Neural cell (in vitro differentiated cells): ENCODE measurements around the gene XPNPEP2. TPM values are rescaled to one million over a fixed set of nuclear protein-coding genes. Genes with fewer than 3 reads are reported as not detected.

Experiments
- H2AFZ ChIP-seq: fragments of 200-600, 300-800 bp; sonication (generic), shearing (Covaris generic); 2 replicates; pipeline ENCODE4 v1.6.0; 2014; ENCODE audit warnings: low read depth, mild to moderate bottlenecking, antibody characterized with exemption, low read length, moderate library complexity
- H3F3A ChIP-seq: fragments of 200-600 bp; shearing (Covaris generic); 2 replicates; pipeline ENCODE4 v1.6.1; 2016; ENCODE audit warnings: mild to moderate bottlenecking, moderate library complexity, mixed read lengths, antibody characterized with exemption, low read length; ENCODE audit not compliant: insufficient read depth, poor library complexity, severe bottlenecking
- H3K27ac ChIP-seq: fragments of 200-600, 300-800 bp; sonication (generic), shearing (Covaris generic); 2 replicates; pipeline ENCODE4 v1.5.1; 2014; ENCODE audit warnings: mild to moderate bottlenecking, low read length, moderate library complexity
- H3K27me3 ChIP-seq: fragments of 300-800, 200-600 bp; sonication (generic), shearing (Covaris generic); 2 replicates; pipeline ENCODE4 v1.6.0; 2014; ENCODE audit warnings: mild to moderate bottlenecking, low read depth, low read length, moderate library complexity; ENCODE audit not compliant: insufficient read depth
- H3K36me3 ChIP-seq: fragments of 300-800, 200-600 bp; sonication (generic), shearing (Covaris generic); 2 replicates; pipeline ENCODE4 v1.5.1; 2014; ENCODE audit warnings: mild to moderate bottlenecking, antibody characterized with exemption, low read length, moderate library complexity; ENCODE audit not compliant: insufficient read depth
- H3K4me2 ChIP-seq: fragments of 300-800, 200-600 bp; sonication (generic), shearing (Covaris generic); 2 replicates; pipeline ENCODE4 v1.6.0; 2014; ENCODE audit warnings: mild to moderate bottlenecking, low read length
- H3K4me3 ChIP-seq: fragments of 300-800, 200-600 bp; sonication (generic), shearing (Covaris generic); 2 replicates; pipeline ENCODE4 v1.5.1; 2014; ENCODE audit warnings: mild to moderate bottlenecking, low read length, moderate library complexity
- H3K79me2 ChIP-seq: fragments of 200-600 bp; shearing (Covaris generic); replicated peaks from 2 replicates; pipeline ENCODE4 v1.6.0; 2014; ENCODE audit warnings: mild to moderate bottlenecking, low read length, moderate library complexity; ENCODE audit not compliant: insufficient read depth
- H3K9ac ChIP-seq: fragments of 300-800, 200-600 bp; sonication (generic), shearing (Covaris generic); 2 replicates; pipeline ENCODE4 v1.6.1; 2016; ENCODE audit warnings: mild to moderate bottlenecking, low read length, mixed read lengths
- H3K9me2 ChIP-seq: fragments of 200-600 bp; shearing (Covaris generic); 2 replicates; pipeline ENCODE4 v1.6.1; 2016; ENCODE audit warnings: mild to moderate bottlenecking, low read length, mixed read lengths; ENCODE audit not compliant: insufficient read depth
- H3K9me3 ChIP-seq: fragments of 200-600, 300-800 bp; sonication (generic), shearing (Covaris generic); 2 replicates; pipeline ENCODE4 v1.6.1; 2016; ENCODE audit warnings: mild to moderate bottlenecking, mixed run types, low read length, moderate library complexity, mixed read lengths
- H4K20me1 ChIP-seq: fragments of 200-600 bp; shearing (Covaris generic); 2 replicates; pipeline ENCODE4 v1.6.1; 2016; ENCODE audit warnings: mild to moderate bottlenecking, mixed run types; ENCODE audit not compliant: insufficient read depth
- CTCF ChIP-seq: fragments of 450-650 bp; IDR thresholded peaks from 2 replicates; pipeline ENCODE4 v1.5.1; 2014; ENCODE audit warnings: antibody characterized with exemption, mild to moderate bottlenecking, moderate library complexity; ENCODE audit not compliant: poor library complexity, severe bottlenecking
- EP300 ChIP-seq: fragments of 450-650 bp; conservative IDR thresholded peaks from 2 replicates; pipeline ENCODE4 v1.6.1; 2014; ENCODE audit warnings: antibody characterized with exemption, mild to moderate bottlenecking, moderate library complexity; ENCODE audit not compliant: poor library complexity, severe bottlenecking
- EZH2 ChIP-seq: fragments of 200-600, 300-800 bp; shearing (Covaris generic), sonication (generic); IDR thresholded peaks from 2 replicates; pipeline ENCODE4 v1.6.1; 2014; ENCODE audit warnings: antibody characterized with exemption, low read length, borderline replicate concordance, mild to moderate bottlenecking; ENCODE audit not compliant: insufficient read depth, poor library complexity, severe bottlenecking
- MXI1 ChIP-seq: fragments of 450-650 bp; conservative IDR thresholded peaks from 2 replicates; pipeline ENCODE4 v1.6.1; 2014; ENCODE audit warnings: antibody characterized with exemption, mild to moderate bottlenecking; ENCODE audit not compliant: poor library complexity, severe bottlenecking
- POLR2AphosphoS5 ChIP-seq: IDR thresholded peaks from 2 replicates; pipeline ENCODE4 v1.6.1; 2012
- RAD21 ChIP-seq: fragments of 450-650 bp; conservative IDR thresholded peaks from 2 replicates; pipeline ENCODE4 v1.6.1; 2014; ENCODE audit warnings: antibody characterized with exemption, mild to moderate bottlenecking, moderate library complexity
- REST ChIP-seq: IDR thresholded peaks from 2 replicates; pipeline ENCODE4 v1.6.1; 2012; ENCODE audit warnings: borderline replicate concordance
- SMC3 ChIP-seq: fragments of 450-650 bp; conservative IDR thresholded peaks from 2 replicates; pipeline ENCODE4 v1.6.1; 2014; ENCODE audit warnings: antibody characterized with exemption, mild to moderate bottlenecking, moderate library complexity; ENCODE audit not compliant: poor library complexity
- TAF1 ChIP-seq: IDR thresholded peaks from 2 replicates; pipeline ENCODE4 v1.6.1; 2012; ENCODE audit warnings: low read depth
- polyA plus RNA-seq: library from polyadenylated mRNA; depleted of rRNA; stranded (reverse); fragments of >200 nt; gene quantifications from 2 replicates; pipeline ENCODE4 v1.2.3, GENCODE V29; 2014

Gene XPNPEP2
- polyA plus RNA-seq, 1 donor from 2014 or later: not detected

- no peak overlapping the region for H3K9ac ChIP-seq
- no peaks in the 10 kb centered on the region for H3K9me2 ChIP-seq
- no peaks in the 10 kb centered on the region for H3K27me3 ChIP-seq
- H4K20me1 ChIP-seq: no peaks in the 10 kb centered on the region
- H3K9me3 ChIP-seq: no peaks in the 10 kb centered on the region
- H3F3A ChIP-seq: no peaks in the 10 kb centered on the region
- no peak overlapping the region for H3K27ac ChIP-seq
- H3K4me2 ChIP-seq: no peak overlapping the region
- H3K79me2 ChIP-seq: no peaks in the 10 kb centered on the region
- TF ChIP-seq CTCF (no peak), EP300 (no peak), REST (no peak), EZH2 (no peak), SMC3 (no peak)
- H3K36me3 ChIP-seq: no peaks in the 10 kb centered on the region
- no peak overlapping the region for H3K4me3 ChIP-seq
- no peak overlapping the region for H2AFZ ChIP-seq
These were observed 54.9 kb downstream of the XPNPEP2 start for GRCh38 chrX:129793604-129794191.

GRCh38 chrX:129795584-129795983 is 56.8 kb downstream of the XPNPEP2 start:
- no peaks in the 10 kb centered on the region for H3F3A ChIP-seq
- no peak overlapping the region for H3K4me3 ChIP-seq
- no peak overlapping the region for H3K27ac ChIP-seq
- H4K20me1 ChIP-seq: no peaks in the 10 kb centered on the region
- no peaks in the 10 kb centered on the region for H3K79me2 ChIP-seq
- H3K36me3 ChIP-seq: no peaks in the 10 kb centered on the region
- H3K9me3 ChIP-seq: no peaks in the 10 kb centered on the region
- no peaks in the 10 kb centered on the region for H3K9me2 ChIP-seq
- no peaks in the 10 kb centered on the region for H3K27me3 ChIP-seq
- TF ChIP-seq MXI1 (no peak), RAD21 (no peak), TAF1 (no peak), CTCF (no peak), REST (no peak), EZH2 (no peak), SMC3 (no peak), POLR2AphosphoS5 (no peak), EP300 (no peak)
- no peak overlapping the region for H3K4me2 ChIP-seq
- no peak overlapping the region for H2AFZ ChIP-seq
- no peak overlapping the region for H3K9ac ChIP-seq
